CD4-positive, alpha-beta T cell treated with Interleukin-21 for 1 hour (primary cell): ENCODE data around the gene ADK.

Experiments
- DNase-seq: peaks from one replicate; pipeline ENCODE4 v3.0.0-alpha.2; 2020

Gene ADK

DNA sequence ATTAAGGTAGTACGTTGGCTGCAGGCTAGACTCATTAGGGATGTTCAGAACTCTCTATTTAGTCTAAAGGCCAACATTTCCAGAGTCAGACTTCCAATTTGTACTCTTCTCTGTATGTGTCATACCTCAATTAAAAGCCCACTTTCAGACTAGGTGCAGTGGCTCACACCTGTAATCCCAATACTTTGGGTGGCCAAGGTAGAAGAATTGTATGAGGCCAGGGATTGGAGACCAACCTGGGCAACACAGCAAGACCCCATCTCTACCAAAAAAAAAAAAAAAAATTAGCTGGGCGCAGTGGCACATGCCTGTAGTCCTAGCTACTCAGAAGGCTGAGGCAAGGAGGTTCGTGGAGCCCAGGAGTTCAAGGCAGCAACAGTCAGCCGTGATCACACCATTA is 484.6 kb downstream of the ADK start:
- no peak for DNase-seq

DNA sequence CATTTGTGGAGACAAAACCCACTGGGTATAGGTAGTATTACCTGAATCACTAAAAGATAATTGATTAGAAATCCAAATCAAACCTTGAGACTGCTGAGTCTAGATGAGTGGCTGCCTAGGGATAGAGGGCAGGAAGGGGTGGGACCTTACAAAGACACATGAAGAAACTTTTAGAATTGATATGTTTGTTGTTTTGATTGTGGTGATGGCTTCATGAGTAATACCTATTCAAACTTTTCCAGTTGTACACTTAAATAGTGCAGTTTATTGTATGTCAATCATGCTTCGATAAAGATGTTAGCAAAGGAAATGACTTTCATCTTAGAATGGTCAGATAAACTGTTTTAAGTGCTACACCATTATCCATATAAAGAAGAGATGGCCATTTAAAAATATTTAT is 486.7 kb downstream of the ADK start:
- DNase-seq = no peak

DNA sequence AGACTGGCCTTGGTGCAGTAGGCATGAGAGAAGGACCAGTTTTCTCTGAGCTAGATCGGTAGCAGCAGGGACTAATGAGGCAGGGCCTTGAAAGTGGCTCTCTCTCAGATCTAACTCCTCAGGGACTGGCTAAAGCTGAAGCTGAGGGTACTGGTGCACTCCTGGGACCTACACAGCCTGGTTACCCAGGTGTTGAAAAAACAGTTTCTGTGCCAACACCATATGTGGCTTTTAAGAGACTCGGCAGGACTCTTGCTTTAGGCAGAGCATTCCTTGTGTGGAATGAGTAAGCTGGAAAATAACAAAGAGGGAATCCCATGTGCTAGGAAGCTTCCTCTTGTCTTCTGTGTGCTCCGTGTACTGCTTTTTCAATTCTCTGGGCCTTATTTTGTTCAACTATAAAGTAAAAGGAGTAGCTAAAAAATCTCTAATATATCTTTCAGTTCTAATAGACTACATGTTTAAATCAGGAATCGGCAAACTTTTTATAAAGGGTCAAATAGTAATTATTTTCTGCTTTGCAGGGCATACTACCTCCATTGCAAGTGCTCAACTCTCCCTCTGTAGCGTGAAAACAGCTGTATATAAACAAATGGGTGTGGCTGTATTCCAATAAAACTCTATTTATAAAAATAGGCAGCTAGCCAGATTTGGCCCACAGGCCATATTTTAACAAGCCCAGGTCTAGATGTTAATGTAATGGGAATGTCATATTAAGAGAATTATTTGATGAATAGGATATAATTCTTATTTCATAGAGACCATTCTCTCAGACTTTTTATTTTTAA is 489.3 kb downstream of the ADK start:
- DNase-seq = no peak

- no peak for DNase-seq
These were observed 490.6 kb downstream of the ADK start for GRCh38 chr10:74641659-74642058.

DNA sequence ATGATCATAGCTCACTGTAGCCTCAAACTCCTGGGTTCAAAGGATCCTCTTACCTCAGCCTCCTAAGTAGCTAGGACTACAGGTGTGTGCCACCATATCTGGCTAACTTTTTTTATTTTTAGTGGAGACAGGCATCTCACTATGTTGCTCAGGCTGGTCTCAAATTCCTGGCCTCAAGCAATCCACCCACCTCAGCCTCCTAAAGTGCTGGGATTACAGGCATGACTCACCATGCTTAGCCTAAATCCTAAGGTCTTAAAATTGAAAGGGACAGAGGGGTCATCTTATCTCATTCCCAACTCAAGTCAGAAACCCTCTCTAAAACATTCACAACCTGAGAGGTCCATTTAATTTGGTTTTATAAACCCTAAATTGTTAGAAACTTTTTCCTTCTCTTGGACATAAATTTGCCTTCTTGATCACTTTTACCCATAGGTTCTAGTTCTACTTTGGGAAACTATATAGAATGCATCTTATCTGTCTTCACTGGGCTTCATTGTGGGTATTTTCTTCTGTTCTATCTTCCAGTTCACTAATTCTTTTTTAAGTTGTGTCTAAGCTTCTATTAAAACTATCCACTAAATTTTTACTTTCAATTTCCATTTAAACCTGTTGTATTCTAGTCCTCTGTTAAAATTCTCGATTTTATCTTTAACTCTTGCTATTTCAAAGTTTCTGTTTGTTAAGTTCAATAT is 492.0 kb downstream of the ADK start:
- DNase-seq = no peak

- DNase-seq = no peak
These were observed 492.6 kb downstream of the ADK start for GRCh38 chr10:74643596-74643975.

GRCh38 chr10:74644738-74645137 is 493.7 kb downstream of the ADK start:
- DNase-seq = no peak

DNA sequence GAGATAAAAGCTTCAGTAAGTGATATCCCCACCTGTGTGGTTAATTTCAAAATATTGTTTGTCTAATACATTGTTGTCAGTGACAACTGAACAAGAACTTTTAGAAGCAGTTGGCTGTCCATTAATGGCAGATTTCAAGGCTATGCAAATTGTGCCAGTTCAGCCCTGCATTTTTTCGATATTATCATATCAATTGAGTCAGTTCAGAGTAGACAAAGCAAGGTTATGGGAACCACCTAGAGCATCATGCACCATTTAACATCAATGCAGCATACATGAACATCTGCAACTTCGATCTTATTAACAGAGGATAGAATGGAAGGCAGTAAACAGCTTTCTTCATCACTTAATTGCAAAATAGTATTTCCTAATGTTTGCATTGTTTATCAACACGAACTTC is 494.7 kb downstream of the ADK start:
- DNase-seq = no peak

DNA sequence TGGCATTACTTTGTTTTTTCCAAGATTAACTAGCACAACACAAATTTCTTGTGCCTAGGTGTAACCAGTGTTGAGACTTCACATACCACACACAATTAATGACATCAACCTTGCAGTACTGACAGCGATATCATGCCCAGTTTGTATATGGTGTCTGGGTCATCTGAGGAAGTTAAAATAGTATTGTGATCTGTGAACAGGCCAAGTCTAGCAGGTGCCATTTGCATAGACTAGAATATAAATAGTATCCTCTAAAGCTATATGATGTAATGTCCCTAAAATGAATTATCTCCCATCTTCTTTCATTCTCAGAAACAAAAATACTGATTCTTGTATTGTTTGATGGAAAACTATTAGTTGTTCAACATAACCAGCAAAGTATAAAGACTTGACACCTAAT is 499.6 kb downstream of the ADK start:
- DNase-seq = no peak

- DNase-seq = no peak
These were observed 500.5 kb downstream of the ADK start for GRCh38 chr10:74651565-74651964.

DNA sequence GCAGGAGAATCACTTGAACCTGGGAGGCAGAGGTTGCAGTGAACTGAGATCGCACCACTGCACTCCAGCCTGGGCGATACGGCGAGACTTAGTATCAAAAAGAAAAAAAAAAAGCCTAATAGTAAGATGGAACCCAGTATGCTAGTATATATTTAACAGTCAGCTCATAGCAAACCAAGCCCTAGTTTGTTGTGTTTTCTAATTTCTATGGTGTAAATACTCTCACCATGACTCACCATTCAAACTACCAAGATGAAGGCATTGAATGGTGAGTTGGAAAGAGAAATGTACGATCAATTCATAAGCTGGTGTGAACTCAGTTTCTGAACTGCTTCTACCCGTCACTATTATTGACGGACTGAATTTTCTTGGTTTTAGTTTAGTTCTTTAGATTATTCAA is 501.6 kb downstream of the ADK start:
- DNase-seq = no peak

DNA sequence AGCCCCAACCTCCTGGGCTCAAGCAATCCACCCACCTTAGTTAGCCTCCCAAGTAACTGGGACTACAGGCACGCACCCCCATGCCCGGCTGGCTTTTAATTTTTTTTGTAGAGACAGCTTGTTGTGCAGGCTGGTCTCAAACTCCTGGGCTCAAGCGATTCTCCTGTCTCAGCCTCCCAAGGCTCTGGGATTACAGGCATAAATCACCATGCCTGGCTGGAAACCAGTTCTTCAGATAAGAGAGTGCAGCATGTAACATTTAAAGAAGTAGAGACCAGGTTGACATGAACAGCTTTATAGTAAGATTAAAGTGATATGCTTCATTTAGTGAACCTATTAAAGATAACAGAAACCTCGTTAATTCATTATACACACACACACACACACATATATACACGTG is 507.5 kb downstream of the ADK start:
- DNase-seq = no peak

- no peak for DNase-seq
These were observed 511.6 kb downstream of the ADK start for GRCh38 chr10:74662635-74663034.

GRCh38 chr10:74669210-74669609 is 518.2 kb downstream of the ADK start:
- no peak for DNase-seq

- no peak for DNase-seq
These were observed 520.7 kb downstream of the ADK start for GRCh38 chr10:74671716-74672115.

DNA sequence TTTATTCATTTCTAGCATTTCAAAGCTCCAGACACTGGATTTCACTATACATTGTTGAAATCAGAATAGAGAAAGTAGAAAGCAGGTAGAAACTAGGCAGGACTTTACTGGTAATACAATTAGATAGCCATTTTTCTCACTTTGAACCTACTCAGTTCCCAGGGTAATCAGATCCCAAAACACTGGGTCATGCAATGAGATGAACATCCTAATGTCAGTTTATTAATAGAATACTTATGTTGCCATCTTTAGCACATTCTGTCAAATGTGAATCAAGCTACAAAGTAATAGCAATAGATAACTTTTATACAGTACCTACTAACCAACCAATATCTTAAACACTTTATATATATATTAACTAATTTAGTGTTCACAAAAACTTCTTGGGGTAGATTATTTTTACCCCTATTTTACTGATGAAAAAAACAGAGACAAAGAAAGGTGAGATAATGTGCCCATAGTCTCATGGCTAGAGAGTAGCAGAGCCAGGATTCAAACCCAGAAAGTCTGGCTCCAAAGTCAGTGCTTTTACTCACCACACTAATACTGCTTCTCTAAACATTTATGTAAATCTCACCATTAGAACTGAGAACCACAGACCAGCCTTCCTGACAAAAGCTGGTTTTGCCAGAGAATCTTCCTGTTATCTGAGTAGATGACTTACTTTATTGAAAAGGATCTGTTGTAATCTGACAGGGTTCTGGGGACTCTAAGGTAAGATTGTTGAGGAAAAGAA is 521.6 kb downstream of the ADK start:
- no peak for DNase-seq

GRCh38 chr10:74674927-74675326 is 523.9 kb downstream of the ADK start:
- DNase-seq = no peak

DNA sequence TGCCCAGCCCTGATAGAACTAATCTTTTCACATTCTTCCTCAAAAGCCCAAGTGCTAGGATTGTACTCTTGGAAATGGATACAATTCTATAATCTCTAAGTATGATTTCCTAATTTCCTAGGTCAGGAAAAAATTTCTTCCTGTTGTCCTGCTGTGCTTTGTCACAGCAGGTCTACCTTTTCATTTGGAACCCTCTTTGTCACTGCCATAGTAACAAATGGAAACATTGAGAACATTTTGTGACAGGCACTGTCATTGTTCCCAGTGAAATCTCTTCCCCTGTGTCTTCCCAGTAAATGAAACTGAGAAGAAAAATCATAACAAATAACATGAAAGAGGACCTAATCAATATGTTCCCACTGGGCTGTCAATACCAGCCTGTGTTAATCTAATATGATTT is 524.5 kb downstream of the ADK start:
- DNase-seq = no peak

DNA sequence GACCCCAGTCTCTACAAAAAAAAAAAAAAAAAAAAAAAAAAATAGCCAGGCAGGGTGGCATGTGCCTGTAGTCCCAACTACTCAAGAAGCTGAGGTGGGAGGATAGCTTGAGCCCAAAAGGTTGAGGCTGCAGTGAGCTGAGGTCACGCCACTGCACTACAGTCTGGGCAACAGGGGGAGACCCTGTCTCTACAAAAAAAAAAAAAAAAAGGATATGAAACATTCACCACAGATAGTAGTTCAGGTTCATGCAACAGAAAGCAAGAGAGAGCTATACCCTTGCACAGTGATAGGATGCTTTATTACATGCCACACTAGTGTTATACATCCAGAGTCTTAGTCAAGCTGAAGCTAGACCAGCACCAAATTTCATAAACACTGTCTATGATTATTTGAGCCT is 526.9 kb downstream of the ADK start:
- DNase-seq = no peak

- no peak for DNase-seq
These were observed 531.1 kb downstream of the ADK start for GRCh38 chr10:74681917-74682627.

GRCh38 chr10:74683067-74683466 is 532.0 kb downstream of the ADK start:
- no peak for DNase-seq

DNA sequence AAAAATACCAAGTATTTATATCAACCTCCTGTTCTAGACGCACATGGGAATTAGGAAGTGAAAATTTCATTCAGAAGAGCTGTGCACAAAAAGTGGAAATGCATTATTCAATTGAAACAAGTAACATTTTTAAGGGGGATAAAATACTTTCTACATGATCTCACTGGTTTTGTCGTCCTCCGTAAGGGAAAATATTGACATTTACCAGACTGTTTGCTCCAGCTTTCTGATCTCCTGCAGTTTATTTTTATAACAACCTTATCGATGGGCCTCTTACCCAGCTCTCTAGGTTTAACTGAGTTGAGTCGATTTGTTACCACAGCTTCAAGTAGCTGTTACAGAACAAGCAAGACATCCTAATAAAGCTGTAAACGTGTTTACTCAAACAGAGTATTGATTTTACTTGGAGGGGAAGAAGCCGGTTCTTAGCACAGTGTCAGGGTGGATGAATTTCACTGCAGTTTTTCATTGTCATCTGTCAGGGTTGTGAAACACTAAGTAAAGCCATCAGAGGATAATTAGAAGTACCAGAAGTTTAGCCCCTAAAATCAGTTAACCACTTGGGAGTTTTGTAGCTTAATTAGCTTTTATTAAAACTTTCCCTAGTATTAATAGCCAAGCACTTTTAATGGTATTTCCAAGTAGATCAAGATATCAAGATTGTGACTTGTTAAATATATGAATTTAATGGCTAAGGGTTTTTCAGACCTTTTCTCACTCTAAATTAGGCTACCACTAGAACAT is 532.8 kb downstream of the ADK start:
- no peak for DNase-seq

- DNase-seq = no peak
These were observed 533.4 kb downstream of the ADK start for GRCh38 chr10:74684462-74684861.
